ENCODE results near the gene ADAMTSL3. TPM values are rescaled to one million over a fixed set of nuclear protein-coding genes. Genes with fewer than 3 reads are reported as not detected.

ADAMTSL3 gene
- total RNA-seq, 1 experiment from 2014 or later, result 1.8 TPM

- Mint-ChIP-seq H3K36me3 (no peaks in the 10 kb centered on the region), H3K4me3 (no peak overlapping the region), H3K27me3 (ENCODE audit: low read depth) (no peaks in the 10 kb centered on the region), H3K4me1 (peaks cover 3% of the 10 kb centered on the region; the same call in 1 of the 2 replicates), H3K9me3 (peaks cover 7% of the 10 kb centered on the region; the same call in 1 of the 2 replicates), H3K27ac (no peak overlapping the region)
- TF ChIP-seq NFYB (CRISPR knock-in tag; conservative IDR thresholded peaks at IDR 0.05; ENCODE audit: low read depth) (no peak), E2F5 (CRISPR knock-in tag; IDR thresholded peaks at IDR 0.05) (no peak), USF2 (CRISPR knock-in tag; IDR thresholded peaks at IDR 0.05) (no peak), ELF4 (CRISPR knock-in tag; IDR thresholded peaks at IDR 0.05; ENCODE audit: low read depth) (no peak), CREB1 (CRISPR knock-in tag; IDR thresholded peaks at IDR 0.05) (no peak)
- no peak for DNase-seq (ENCODE audit: low spot score)
- ChIA-PET CTCF (interaction anchor here (1.4 kb wide), 1 partner anchor 9 kb away, joined by 6 read pairs; no protein-coding TSS in a partner anchor), POLR2A (no interaction called here)
- no peak for ATAC-seq
Observed at GRCh38 chr15:83984601-83985000, 330.7 kb downstream of the ADAMTSL3 start.

GRCh38 chr15:83991163-83991562 is 337.2 kb downstream of the ADAMTSL3 start:
- ChIA-PET CTCF (interaction anchor here (3.4 kb wide), 1 partner anchor 44 kb away, joined by 15 read pairs; no protein-coding TSS in a partner anchor), POLR2A (no interaction called here)
- Mint-ChIP-seq H3K4me1 (no peaks in the 10 kb centered on the region), H3K4me3 (no peak overlapping the region), H3K9me3 (no peaks in the 10 kb centered on the region), H3K27ac (no peak overlapping the region), H3K36me3 (no peaks in the 10 kb centered on the region), H3K27me3 (ENCODE audit: low read depth) (no peaks in the 10 kb centered on the region)
- no peak for TF ChIP-seq GTF2I (CRISPR knock-in tag; conservative IDR thresholded peaks at IDR 0.05)
- TF ChIP-seq CDX4 (CRISPR knock-in tag; IDR thresholded peaks at IDR 0.05; ENCODE audit: borderline replicate concordance), result no peak
- no peak for TF ChIP-seq IRF1 (CRISPR knock-in tag; IDR thresholded peaks at IDR 0.05)
- no peak for TF ChIP-seq CTCF (IDR thresholded peaks at IDR 0.05)
- TF ChIP-seq MXD4 (CRISPR knock-in tag; IDR thresholded peaks at IDR 0.05; ENCODE audit: borderline replicate concordance), result no peak
- TF ChIP-seq FOXJ3 (CRISPR knock-in tag; IDR thresholded peaks at IDR 0.05; ENCODE audit: borderline replicate concordance), result no peak
- TF ChIP-seq E2F5 (CRISPR knock-in tag; IDR thresholded peaks at IDR 0.05), result no peak
- no peak for TF ChIP-seq USF1 (CRISPR knock-in tag; IDR thresholded peaks at IDR 0.05)
- no peak for TF ChIP-seq JAZF1 (CRISPR knock-in tag; IDR thresholded peaks at IDR 0.05)
- TF ChIP-seq ATF6 (CRISPR knock-in tag; IDR thresholded peaks at IDR 0.05), result no peak
- no peak for TF ChIP-seq EMX1 (CRISPR knock-in tag; IDR thresholded peaks at IDR 0.05)
- TF ChIP-seq ZNF423 (CRISPR knock-in tag; IDR thresholded peaks at IDR 0.05), result no peak
- no peak for TF ChIP-seq FOXP4 (CRISPR knock-in tag; IDR thresholded peaks at IDR 0.05)
- no peak for TF ChIP-seq ZNF281 (CRISPR knock-in tag; IDR thresholded peaks at IDR 0.05)
- no peak for TF ChIP-seq KAT7 (CRISPR knock-in tag; IDR thresholded peaks at IDR 0.05; ENCODE audit: borderline replicate concordance)
- no peak for TF ChIP-seq ETV6 (CRISPR knock-in tag; IDR thresholded peaks at IDR 0.05)
- no peak for ATAC-seq
- DNase-seq (ENCODE audit: low spot score), result no peak
